GM19397 (cell line): ENCODE results near the gene KANTR.
A peak's percentile ranks its signal among the peaks of the same experiment; 100 is the strongest.

Experiments
- ATAC-seq: cut with Tn5 transposase; IDR thresholded peaks from one replicate; pipeline ENCODE4 v1.9.1; 2021; ENCODE audit warnings: mild to moderate bottlenecking, moderate library complexity; ENCODE audit not compliant: unreplicated experiment

KANTR gene

GRCh38 chrX:53093748-53094581, at the start of gene KANTR:
Gene KANTR, plus strand, starts transcription at chrX:53094142. Its CDS starts 30,131 bp downstream, at chrX:53124273.
- ATAC-seq, result peak; percentile 84

- no peak for ATAC-seq
Measured at GRCh38 chrX:53044995-53045394, 48.9 kb upstream of the KANTR start.

DNA sequence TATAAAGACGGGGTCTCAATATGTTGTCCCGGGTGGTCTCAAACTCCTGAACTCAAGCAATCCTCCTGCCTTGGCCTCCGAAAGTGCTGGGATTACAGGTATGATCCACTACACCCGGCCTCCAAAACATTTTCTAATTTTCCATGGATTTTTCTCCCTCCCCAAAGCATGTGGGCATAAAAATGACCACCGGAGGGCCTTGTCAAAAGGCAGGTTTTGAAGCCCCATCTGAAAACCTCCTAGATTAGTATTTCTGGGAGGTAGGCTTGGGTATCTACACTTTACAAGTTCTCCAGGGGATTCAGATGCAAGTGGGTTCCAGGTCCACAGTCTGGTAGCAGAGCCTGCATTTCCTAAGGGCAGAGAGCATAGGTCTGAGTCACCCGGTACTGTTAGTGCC, 46.7 kb upstream of the KANTR start:
- ATAC-seq, result no peak

- no peak for ATAC-seq
Measured at GRCh38 chrX:53048169-53049126, 45.5 kb upstream of the KANTR start, which contains the start of gene GPR173. Gene GPR173, plus strand, starts transcription at chrX:53048789. Its CDS starts 27,833 bp downstream, at chrX:53076622.

GRCh38 chrX:53049127-53049517, 44.8 kb upstream of the KANTR start:
- no peak for ATAC-seq

DNA sequence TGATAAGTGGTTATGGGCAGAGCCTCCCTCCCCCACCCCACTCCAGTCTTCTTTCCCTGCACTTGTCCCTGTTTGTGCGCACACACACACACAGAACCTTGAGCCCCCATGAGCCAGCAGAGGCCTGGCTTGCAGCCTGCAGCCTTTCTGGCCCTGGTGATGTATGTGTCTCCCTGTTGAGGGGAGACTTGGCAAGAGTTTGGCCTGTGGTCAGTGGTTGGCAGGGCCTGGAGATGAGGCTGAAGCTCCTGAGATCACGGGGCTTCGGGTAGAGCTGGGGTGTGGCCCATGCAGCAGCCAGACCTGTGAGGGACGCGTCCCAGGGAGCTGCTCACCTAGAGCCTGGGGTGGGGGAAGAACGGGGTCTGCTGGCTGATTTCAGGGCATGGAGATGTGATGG, 43.1 kb upstream of the KANTR start:
- no peak for ATAC-seq

- ATAC-seq, result no peak
Measured at GRCh38 chrX:53055244-53055849, 38.6 kb upstream of the KANTR start.

DNA sequence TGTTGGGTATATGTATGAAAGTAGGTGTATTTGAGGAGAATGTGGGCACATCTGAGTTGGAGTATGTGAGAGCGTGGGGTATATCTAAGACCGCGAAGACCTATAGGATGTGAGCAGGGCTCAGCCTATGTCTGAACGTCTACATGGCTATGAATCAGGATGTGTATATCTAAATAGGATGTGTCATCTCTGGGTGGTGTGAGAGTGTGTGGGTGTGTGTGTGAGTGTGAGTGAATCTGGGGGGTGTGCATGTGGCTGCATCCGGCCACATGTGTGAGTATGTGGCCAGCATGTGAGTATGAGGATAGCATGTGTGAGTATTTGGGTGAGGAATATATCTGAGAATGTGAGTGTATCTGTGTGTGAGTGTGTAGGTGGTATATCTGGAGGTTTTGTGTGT, 37.6 kb upstream of the KANTR start:
- ATAC-seq, result no peak

DNA sequence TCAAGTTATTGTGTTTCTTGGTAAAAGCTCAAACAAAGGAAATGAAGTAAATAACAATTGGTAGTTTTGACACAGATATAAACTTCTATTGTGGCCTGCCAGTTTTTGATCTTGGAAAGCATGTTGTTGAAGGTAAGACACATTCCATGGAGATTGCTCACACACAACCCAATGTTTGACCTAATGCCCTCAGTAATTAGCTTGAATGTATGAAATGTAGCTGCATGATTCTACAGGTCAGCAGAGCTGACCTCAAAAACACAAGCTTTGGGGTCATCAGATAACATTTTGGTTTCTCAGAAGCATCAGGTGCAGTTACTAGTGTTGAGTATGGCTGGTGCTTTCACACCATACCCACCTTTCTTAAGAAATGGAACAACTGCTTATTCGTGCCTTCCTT, 28.8 kb upstream of the KANTR start:
- no peak for ATAC-seq

DNA sequence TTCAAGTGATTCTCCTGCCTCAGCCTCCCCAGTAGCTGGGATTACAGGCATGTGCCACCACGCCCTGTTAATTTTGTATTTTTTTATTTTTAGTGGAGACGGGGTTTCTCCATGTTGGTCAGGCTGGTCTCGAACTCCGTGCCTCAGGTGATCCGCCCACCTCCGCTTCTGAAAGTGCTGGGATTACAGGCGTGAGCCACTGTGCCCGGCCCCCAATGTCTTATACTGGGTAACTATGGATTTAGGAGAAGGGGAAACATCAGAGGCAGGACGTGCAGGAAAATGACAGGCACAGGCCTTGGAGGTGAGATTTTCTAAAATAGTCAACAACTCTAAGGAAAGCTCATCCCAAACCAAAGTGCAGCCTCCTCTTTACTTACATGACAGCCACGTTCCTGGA, 22.9 kb upstream of the KANTR start:
- no peak for ATAC-seq

DNA sequence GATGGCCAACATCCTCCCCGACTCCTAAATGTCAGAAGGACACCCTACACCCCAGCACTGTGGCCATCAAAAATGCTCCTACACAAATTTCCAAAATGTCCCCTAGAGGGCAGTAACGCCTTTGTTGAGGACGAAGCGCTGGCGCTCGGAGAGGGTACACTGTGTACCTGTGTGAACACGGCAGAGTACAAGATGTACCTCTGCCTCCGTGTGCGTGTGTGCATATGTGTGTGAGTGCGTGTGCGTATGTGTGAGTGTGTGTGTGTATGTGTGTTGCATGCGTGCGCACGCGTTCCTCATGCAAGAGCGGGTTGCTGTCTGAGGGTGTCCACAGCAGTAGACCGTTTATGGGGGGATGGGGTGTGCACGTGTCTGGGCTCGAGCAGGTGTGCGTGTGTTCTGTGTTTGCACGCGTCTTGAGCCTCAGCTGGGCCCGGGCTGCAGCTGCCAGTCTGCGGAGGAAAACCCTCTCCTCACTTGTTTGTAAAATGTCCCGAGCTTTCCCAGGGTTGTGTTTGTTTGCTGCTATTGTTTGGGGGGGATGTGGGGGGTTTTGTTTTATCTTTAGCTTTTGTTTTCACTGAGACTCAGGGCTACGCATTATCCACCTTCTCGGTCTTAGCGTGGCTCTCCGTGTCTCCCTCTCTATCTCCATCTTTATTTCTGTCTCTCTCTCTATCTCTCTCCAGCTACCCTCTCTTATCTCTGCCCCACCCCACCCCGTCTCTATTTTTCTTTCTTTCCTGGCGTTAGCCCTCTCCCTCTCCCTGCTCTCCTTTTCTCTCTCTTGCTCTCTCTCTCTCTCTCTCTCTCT, 22.1 kb upstream of the KANTR start:
- peak; percentile 89 for ATAC-seq

GRCh38 chrX:53072418-53073114, 21.4 kb upstream of the KANTR start:
- ATAC-seq, result no peak

- ATAC-seq, result no peak
Measured at GRCh38 chrX:53073115-53073586, 20.8 kb upstream of the KANTR start.

- no peak for ATAC-seq
Measured at GRCh38 chrX:53075011-53075410, 18.9 kb upstream of the KANTR start.

DNA sequence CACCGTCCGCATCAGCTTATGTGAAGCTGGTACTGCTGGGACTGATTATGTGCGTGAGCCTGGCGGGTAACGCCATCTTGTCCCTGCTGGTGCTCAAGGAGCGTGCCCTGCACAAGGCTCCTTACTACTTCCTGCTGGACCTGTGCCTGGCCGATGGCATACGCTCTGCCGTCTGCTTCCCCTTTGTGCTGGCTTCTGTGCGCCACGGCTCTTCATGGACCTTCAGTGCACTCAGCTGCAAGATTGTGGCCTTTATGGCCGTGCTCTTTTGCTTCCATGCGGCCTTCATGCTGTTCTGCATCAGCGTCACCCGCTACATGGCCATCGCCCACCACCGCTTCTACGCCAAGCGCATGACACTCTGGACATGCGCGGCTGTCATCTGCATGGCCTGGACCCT, 17.3 kb upstream of the KANTR start:
- ATAC-seq, result no peak

- no peak for ATAC-seq
Measured at GRCh38 chrX:53077207-53078197, 16.4 kb upstream of the KANTR start.

GRCh38 chrX:53078943-53079342, 15.0 kb upstream of the KANTR start:
- ATAC-seq, result no peak
